K562 (cell line): ENCODE data around the gene GRIN2A. TPM values are rescaled to one million over a fixed set of nuclear protein-coding genes. Genes with fewer than 3 reads are reported as not detected.

Experiments used
- ATAC-seq: fragments of 200-7000 bp; cut with Tn5 transposase; 3 replicates; pipeline ENCODE4 v1.9.1; 2020; ENCODE audit warnings: moderate library complexity
- BruUV-seq: library from RNA; stranded (reverse); fragments of 400-500 nt; replicated peaks from 2 replicates; lab custom pipeline; 2021; lab: Mats Ljungman, UMichigan
- CTCF ChIA-PET: fragments of 300-600 bp; formaldehyde crosslinking; extraction: SDS; loops from one replicate; lab custom pipeline; 2021; ENCODE audit warnings: low intra/inter-chr PET ratio; lab: Yijun Ruan, JAX
- POLR2A ChIA-PET: fragments of 300-600, 350-650 bp; sonication (Branson Sonifier 250); formaldehyde crosslinking; extraction: SDS; loops from one replicate; lab custom pipeline; 2021; ENCODE audit warnings: antibody characterized with exemption, inconsistent platforms; lab: Yijun Ruan, JAX
- DNase-seq, 4 experiments: peaks; one replicate each; pipeline versions ENCODE4 v3.0.0 to v3.0.0-alpha.2; 2011 to 2018; ENCODE audit warnings: low spot score in 3 of 4, mixed read lengths in 3 of 4; ENCODE audit errors: extremely low read depth in 1 of 4
- FAIRE-seq: peaks from 2 replicates; lab custom pipeline; 2011; peaks lifted over from hg19 to GRCh38; lab: Jason Lieb, UNC
- H2AFZ ChIP-seq: 2 replicates; pipeline ENCODE4 v1.6.0; 2011; ENCODE audit warnings: low read depth, low read length, control low read depth, inconsistent platforms
- H3K27ac ChIP-seq: fragments of 200-600 bp; 3 replicates; pipeline ENCODE4 v1.8.0; 2011; ENCODE audit warnings: low read depth, mild to moderate bottlenecking, control low read depth, inconsistent platforms, low read length, moderate library complexity, mixed read lengths; ENCODE audit errors: extremely low read depth
- H3K27me3 ChIP-seq, 2 experiments: fragments of 300-600 bp in 1 of 2; 2 replicates in 1 of 2; 3 replicates in 1 of 2; pipeline versions ENCODE4 v1.6.0 to v1.8.0; 2011; ENCODE audit warnings: inconsistent platforms in 2 of 2, low read length in 2 of 2, mild to moderate bottlenecking in 1 of 2, mixed read lengths in 1 of 2, moderate library complexity in 1 of 2; ENCODE audit not compliant: control insufficient read depth in 2 of 2, insufficient read depth in 2 of 2
- H3K36me3 ChIP-seq: fragments of 300-600 bp; 3 replicates; pipeline ENCODE4 v1.8.0; 2011; ENCODE audit warnings: mild to moderate bottlenecking, low read length, inconsistent platforms; ENCODE audit not compliant: control insufficient read depth, insufficient read depth
- H3K4me1 ChIP-seq, 2 experiments: fragments of 200-600 bp in 1 of 2; replicated peaks in 1 of 2; 2 replicates in 1 of 2; 3 replicates in 1 of 2; pipeline versions ENCODE4 v1.5.1 to v1.8.0; 2011; ENCODE audit warnings: inconsistent platforms in 2 of 2, low read length in 2 of 2, mild to moderate bottlenecking in 1 of 2, mixed read lengths in 1 of 2, moderate library complexity in 1 of 2; ENCODE audit not compliant: control insufficient read depth in 2 of 2, insufficient read depth in 2 of 2
- H3K4me2 ChIP-seq: 2 replicates; pipeline ENCODE4 v1.6.1; 2011; ENCODE audit warnings: low read length, control low read depth, inconsistent platforms, mixed read lengths; ENCODE audit not compliant: insufficient read depth
- H3K4me3 ChIP-seq: fragments of 200-600 bp; sonication (generic), shearing (Covaris generic); 2 replicates; pipeline ENCODE4 v1.5.1; 2016; ENCODE audit warnings: control low read depth, inconsistent platforms
- H3K79me2 ChIP-seq: fragments of 200-600 bp; 3 replicates; pipeline ENCODE4 v1.8.0; 2011; ENCODE audit warnings: low read length, inconsistent platforms; ENCODE audit not compliant: control insufficient read depth, insufficient read depth
- H3K9ac ChIP-seq, 2 experiments: 2 replicates each; pipeline versions ENCODE4 v1.6.0 to v1.6.1; 2011; ENCODE audit warnings: low read depth in 2 of 2, low read length in 2 of 2, control low read depth in 1 of 2, inconsistent platforms in 1 of 2, mild to moderate bottlenecking in 1 of 2, mixed read lengths in 1 of 2; ENCODE audit not compliant: insufficient read depth in 1 of 2
- H3K9me1 ChIP-seq: one replicate; pipeline ENCODE4 v1.6.0; 2011; ENCODE audit warnings: inconsistent platforms, mild to moderate bottlenecking, low read length, moderate library complexity; ENCODE audit not compliant: control insufficient read depth, insufficient read depth
- H3K9me3 ChIP-seq: replicated peaks from 2 replicates; pipeline ENCODE4 v1.5.1; 2011; ENCODE audit warnings: low read depth, low read length, inconsistent platforms; ENCODE audit not compliant: control insufficient read depth, insufficient read depth
- H4K20me1 ChIP-seq: replicated peaks from 2 replicates; pipeline ENCODE4 v1.6.1; 2011; ENCODE audit warnings: low read length, inconsistent platforms, mixed read lengths; ENCODE audit not compliant: control insufficient read depth, insufficient read depth
- MGA ChIP-seq: fragments of 450-650 bp; IDR thresholded peaks from 2 replicates; pipeline ENCODE4 v1.6.1; 2016; ENCODE audit warnings: mild to moderate bottlenecking, moderate library complexity
- PHF20 ChIP-seq: fragments of 450-650 bp; IDR thresholded peaks from 2 replicates; pipeline ENCODE4 v1.6.1; 2018; ENCODE audit not compliant: partially characterized antibody
- RAD21 ChIP-seq, 2 experiments: fragments of 250-450 bp in 1 of 2; fragments of 450-650 bp in 1 of 2; sonication (Bioruptor Pico) in 1 of 2; formaldehyde crosslinking in 1 of 2; IDR thresholded peaks in 1 of 2; conservative IDR thresholded peaks in 1 of 2; 2 replicates each; pipeline versions ENCODE4 v1.4.0 to v1.8.0; 2020 to 2022; ENCODE audit warnings: mild to moderate bottlenecking in 2 of 2, moderate library complexity in 1 of 2
- ZNF224 ChIP-seq: sonication (generic); formaldehyde crosslinking; IDR thresholded peaks from 2 replicates; pipeline ENCODE4 v1.8.0; 2022; ENCODE audit warnings: mild to moderate bottlenecking, missing genetic modification reagents
- ZNF41 ChIP-seq: fragments of 250-450 bp; sonication (Bioruptor Pico); conservative IDR thresholded peaks from 2 replicates; pipeline ENCODE4 v1.4.0; 2020; ENCODE audit warnings: mild to moderate bottlenecking
- WGBS: fragments of 100-300 bp; shearing (Covaris generic); methylation state at CpG from one replicate; pipeline ENCODE4 v1.1.6; 2016; ENCODE audit warnings: low coverage, mixed read lengths; ENCODE audit not compliant: insufficient coverage; ENCODE audit errors: missing lambda C conversion rate; 5-methylcytosine and 5-hydroxymethylcytosine counted together
- in situ Hi-C: fragments of 300-500 bp; cut with MboI; formaldehyde crosslinking; loops from 4 replicates; pipeline ENCODE4 v1.15.0; 2018; ENCODE audit warnings: inconsistent platforms, mixed read lengths
- intact Hi-C: fragments of 100-400 bp; cut with micrococcal nuclease; formaldehyde crosslinking; loops from 2 replicates; pipeline ENCODE4 v1.14.2; 2022
- polyA plus RNA-seq, 8 experiments: library from polyadenylated mRNA; depleted of rRNA in 4 of 8; stranded (reverse) in 5 of 8; unstranded in 3 of 8; fragments of >200 nt; fragmentation: Nextera tagmentation in 2 of 8; fragmentation: Illumina TruSeq in 1 of 8; extraction: Ambion mirVana in 2 of 8; extraction: Trizol in 1 of 8; gene quantifications; 2 replicates each; pipeline versions ENCODE4 v1.2.1 to v1.2.3, GENCODE V29; 2011 to 2014; ENCODE audit warnings: inconsistent platforms in 1 of 8, missing spikeins in 1 of 8
- total RNA-seq, 7 experiments: library from RNA; depleted of rRNA in 6 of 7; stranded (reverse); fragments of >200 nt in 6 of 7; fragmentation: Illumina TruSeq in 2 of 7; extraction: Trizol in 2 of 7; gene quantifications; 2 replicates each; pipeline versions ENCODE4 v1.2.1 to v1.2.3, GENCODE V29; 2011 to 2021; ENCODE audit warnings: low replicate concordance in 1 of 7
- TF ChIP-seq, protein P1 (sequence below), 3 experiments: IDR thresholded peaks in 2 of 3; conservative IDR thresholded peaks in 1 of 3; 2 replicates each; pipeline ENCODE4 v1.5.1; 2011 to 2012; ENCODE audit warnings: low read length in 3 of 3, mild to moderate bottlenecking in 3 of 3, control low read depth in 2 of 3, improper control_type of control experiment in 1 of 3, inconsistent platforms in 1 of 3, low read depth in 1 of 3, mixed read lengths in 1 of 3, moderate library complexity in 1 of 3; ENCODE audit not compliant: insufficient read depth in 2 of 3

GRIN2A gene
- total and polyA plus RNA-seq, 9 of the 15 experiments (the other 6 are each of a cell fraction or from before 2014, with no cell fraction given): not detected

GRCh38 chr16:9820476-9821246, 361.6 kb downstream of the GRIN2A start:
- Histone ChIP-seq H3K9me1 (no peaks in the 10 kb centered on the region), H3K4me2 (no peak overlapping the region), H4K20me1 (no peaks in the 10 kb centered on the region), H3K4me1 (no peaks in the 10 kb centered on the region), H3K27ac (no peak overlapping the region), H3K36me3 (no peaks in the 10 kb centered on the region), H3K9ac (no peak overlapping the region), H3K4me3 (no peak overlapping the region), H3K9me3 (no peaks in the 10 kb centered on the region), H3K27me3 (no peaks in the 10 kb centered on the region), H2AFZ (no peak overlapping the region), H3K79me2 (no peaks in the 10 kb centered on the region)
- POLR2A ChIA-PET: interaction anchor here (1.5 kb wide), 1 partner anchor 15 kb away, joined by 3 read pairs; no protein-coding TSS in a partner anchor
- CTCF ChIA-PET: no interaction called here
- FAIRE-seq: no peak
- in situ Hi-C loops (no loop called here), intact Hi-C loops (no loop called here)
- ATAC-seq: no peak
- 2% methylated on average over 8 of the region's 8 CpGs for WGBS
- no TSS peak for BruUV-seq
- DNase-seq: peak in 1 of 4 experiments; percentile 2
- TF ChIP-seq RAD21 (CRISPR knock-in tag; conservative IDR thresholded peaks at IDR 0.05 in 1 of 2, IDR thresholded peaks at IDR 0.05 in 1 of 2) (peak in 1 of 2 experiments; percentile 27; a peak in 1 of 4 replicates), ZNF41 (CRISPR knock-in tag) (no peak), ZNF224 (no peak), MGA (no peak), PHF20 (no peak)
- TF ChIP-seq, protein P1, sequence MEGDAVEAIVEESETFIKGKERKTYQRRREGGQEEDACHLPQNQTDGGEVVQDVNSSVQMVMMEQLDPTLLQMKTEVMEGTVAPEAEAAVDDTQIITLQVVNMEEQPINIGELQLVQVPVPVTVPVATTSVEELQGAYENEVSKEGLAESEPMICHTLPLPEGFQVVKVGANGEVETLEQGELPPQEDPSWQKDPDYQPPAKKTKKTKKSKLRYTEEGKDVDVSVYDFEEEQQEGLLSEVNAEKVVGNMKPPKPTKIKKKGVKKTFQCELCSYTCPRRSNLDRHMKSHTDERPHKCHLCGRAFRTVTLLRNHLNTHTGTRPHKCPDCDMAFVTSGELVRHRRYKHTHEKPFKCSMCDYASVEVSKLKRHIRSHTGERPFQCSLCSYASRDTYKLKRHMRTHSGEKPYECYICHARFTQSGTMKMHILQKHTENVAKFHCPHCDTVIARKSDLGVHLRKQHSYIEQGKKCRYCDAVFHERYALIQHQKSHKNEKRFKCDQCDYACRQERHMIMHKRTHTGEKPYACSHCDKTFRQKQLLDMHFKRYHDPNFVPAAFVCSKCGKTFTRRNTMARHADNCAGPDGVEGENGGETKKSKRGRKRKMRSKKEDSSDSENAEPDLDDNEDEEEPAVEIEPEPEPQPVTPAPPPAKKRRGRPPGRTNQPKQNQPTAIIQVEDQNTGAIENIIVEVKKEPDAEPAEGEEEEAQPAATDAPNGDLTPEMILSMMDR (IDR thresholded peaks at IDR 0.05 in 2 of 3, conservative IDR thresholded peaks at IDR 0.05 in 1 of 3; ENCODE audit: insufficient read depth in 2 of 3, low read depth in 1 of 3, low read length in 3 of 3): peak in 2 of 3 experiments; percentile 19 to 22; a peak in 2 of 6 replicates
